Measurements from ENCODE around the gene CES1.
A peak's percentile ranks its signal among the peaks of the same experiment; 100 is the strongest.
"Not testable (repeated sequence)": the region's sequence is repeated elsewhere in the genome, so short reads cannot be mapped to it uniquely, and the experiment has no call there.

CES1 gene

GRCh38 chr16:55773859-55774549, 58.9 kb downstream of the CES1 start:
- no peak for TF ChIP-seq CTCF (IDR thresholded peaks at IDR 0.05; ENCODE audit: low read depth, low read length)
- DNase-seq: no peak

GRCh38 chr16:55765161-55765560, 67.7 kb downstream of the CES1 start:
- DNase-seq: no peak

More at GRCh38 chr16:55773859-55774549, 58.9 kb downstream of the CES1 start:
- H3K4me3 ChIP-seq (ENCODE audit: low read depth, low read length): no peak overlapping the region
- no peaks in the 10 kb centered on the region for H3K9me3 ChIP-seq (ENCODE audit: severe bottlenecking)
- H3K36me3 ChIP-seq: no peaks in the 10 kb centered on the region
- no peaks in the 10 kb centered on the region for H3K27me3 ChIP-seq (ENCODE audit: insufficient read depth, low read depth, severe bottlenecking)
- H3K27ac ChIP-seq: no peak overlapping the region

GRCh38 chr16:55760310-55761001, 72.4 kb downstream of the CES1 start:
- Histone ChIP-seq H3K36me3 (no peaks in the 10 kb centered on the region), H3K9me3 (ENCODE audit: severe bottlenecking) (no peaks in the 10 kb centered on the region), H3K27ac (no peak overlapping the region), H3K27me3 (ENCODE audit: insufficient read depth, low read depth, severe bottlenecking) (no peaks in the 10 kb centered on the region), H3K4me3 (ENCODE audit: low read depth, low read length) (no peak overlapping the region)
- TF ChIP-seq CTCF (IDR thresholded peaks at IDR 0.05; ENCODE audit: low read depth, low read length): no peak
- peak; percentile 32 for DNase-seq

More at GRCh38 chr16:55765161-55765560, 67.7 kb downstream of the CES1 start:
- no peaks in the 10 kb centered on the region for H3K9me3 ChIP-seq (ENCODE audit: severe bottlenecking)
- no peak overlapping the region for H3K4me3 ChIP-seq (ENCODE audit: low read depth, low read length)
- no peaks in the 10 kb centered on the region for H3K27me3 ChIP-seq (ENCODE audit: insufficient read depth, low read depth, severe bottlenecking)
- no peaks in the 10 kb centered on the region for H3K36me3 ChIP-seq
- no peak for TF ChIP-seq CTCF (IDR thresholded peaks at IDR 0.05; ENCODE audit: low read depth, low read length)
- H3K27ac ChIP-seq: no peak overlapping the region

- not testable (repeated sequence) for H3K4me3 ChIP-seq (ENCODE audit: low read depth, low read length); H3K36me3 ChIP-seq; H3K9me3 ChIP-seq (ENCODE audit: severe bottlenecking); H3K27ac ChIP-seq; DNase-seq; H3K27me3 ChIP-seq (ENCODE audit: insufficient read depth, low read depth, severe bottlenecking)
Observed at GRCh38 chr16:55759965-55760309, 73.0 kb downstream of the CES1 start.

- H3K9me3 ChIP-seq (ENCODE audit: severe bottlenecking); H3K27ac ChIP-seq; H3K36me3 ChIP-seq; H3K4me3 ChIP-seq (ENCODE audit: low read depth, low read length); H3K27me3 ChIP-seq (ENCODE audit: insufficient read depth, low read depth, severe bottlenecking); DNase-seq: not testable (repeated sequence)
Observed at GRCh38 chr16:55757595-55758527, 75.0 kb downstream of the CES1 start.

- H3K27me3 ChIP-seq (ENCODE audit: insufficient read depth, low read depth, severe bottlenecking): no peaks in the 10 kb centered on the region
- no peak overlapping the region for H3K4me3 ChIP-seq (ENCODE audit: low read depth, low read length)
- H3K27ac ChIP-seq: no peak overlapping the region
- H3K36me3 ChIP-seq: no peaks in the 10 kb centered on the region
- H3K9me3 ChIP-seq (ENCODE audit: severe bottlenecking): no peaks in the 10 kb centered on the region
- DNase-seq: no peak
- TF ChIP-seq CTCF (IDR thresholded peaks at IDR 0.05; ENCODE audit: low read depth, low read length): no peak
Observed at GRCh38 chr16:55756963-55757362, 75.9 kb downstream of the CES1 start.

All from WERI-Rb-1 (cell line).